Measurements from ENCODE around the gene RAB4B.

RAB4B gene

DNA sequence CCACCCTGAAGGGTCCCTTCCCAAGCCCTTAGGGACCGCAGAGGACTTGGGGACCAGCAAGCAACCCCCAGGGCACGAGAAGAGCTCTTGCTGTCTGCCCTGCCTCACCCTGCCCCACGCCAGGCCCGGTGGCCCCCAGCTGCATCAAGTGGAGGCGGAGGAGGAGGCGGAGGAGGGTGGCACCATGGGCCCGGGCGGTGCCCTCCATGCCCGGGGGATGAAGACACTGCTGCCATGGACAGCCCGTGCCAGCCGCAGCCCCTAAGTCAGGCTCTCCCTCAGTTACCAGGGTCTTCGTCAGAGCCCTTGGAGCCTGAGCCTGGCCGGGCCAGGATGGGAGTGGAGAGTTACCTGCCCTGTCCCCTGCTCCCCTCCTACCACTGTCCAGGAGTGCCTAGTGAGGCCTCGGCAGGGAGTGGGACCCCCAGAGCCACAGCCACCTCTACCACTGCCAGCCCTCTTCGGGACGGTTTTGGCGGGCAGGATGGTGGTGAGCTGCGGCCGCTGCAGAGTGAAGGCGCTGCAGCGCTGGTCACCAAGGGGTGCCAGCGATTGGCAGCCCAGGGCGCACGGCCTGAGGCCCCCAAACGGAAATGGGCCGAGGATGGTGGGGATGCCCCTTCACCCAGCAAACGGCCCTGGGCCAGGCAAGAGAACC, 22.4 kb downstream of the RAB4B start (continued):
- TF ChIP-seq, protein P1, sequence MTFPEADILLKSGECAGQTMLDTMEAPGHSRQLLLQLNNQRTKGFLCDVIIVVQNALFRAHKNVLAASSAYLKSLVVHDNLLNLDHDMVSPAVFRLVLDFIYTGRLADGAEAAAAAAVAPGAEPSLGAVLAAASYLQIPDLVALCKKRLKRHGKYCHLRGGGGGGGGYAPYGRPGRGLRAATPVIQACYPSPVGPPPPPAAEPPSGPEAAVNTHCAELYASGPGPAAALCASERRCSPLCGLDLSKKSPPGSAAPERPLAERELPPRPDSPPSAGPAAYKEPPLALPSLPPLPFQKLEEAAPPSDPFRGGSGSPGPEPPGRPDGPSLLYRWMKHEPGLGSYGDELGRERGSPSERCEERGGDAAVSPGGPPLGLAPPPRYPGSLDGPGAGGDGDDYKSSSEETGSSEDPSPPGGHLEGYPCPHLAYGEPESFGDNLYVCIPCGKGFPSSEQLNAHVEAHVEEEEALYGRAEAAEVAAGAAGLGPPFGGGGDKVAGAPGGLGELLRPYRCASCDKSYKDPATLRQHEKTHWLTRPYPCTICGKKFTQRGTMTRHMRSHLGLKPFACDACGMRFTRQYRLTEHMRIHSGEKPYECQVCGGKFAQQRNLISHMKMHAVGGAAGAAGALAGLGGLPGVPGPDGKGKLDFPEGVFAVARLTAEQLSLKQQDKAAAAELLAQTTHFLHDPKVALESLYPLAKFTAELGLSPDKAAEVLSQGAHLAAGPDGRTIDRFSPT (tag by site-specific recombination; IDR thresholded peaks at IDR 0.05) = peak; percentile 73; the same call in 1 of the 2 replicates
- TF ChIP-seq, protein P2, sequence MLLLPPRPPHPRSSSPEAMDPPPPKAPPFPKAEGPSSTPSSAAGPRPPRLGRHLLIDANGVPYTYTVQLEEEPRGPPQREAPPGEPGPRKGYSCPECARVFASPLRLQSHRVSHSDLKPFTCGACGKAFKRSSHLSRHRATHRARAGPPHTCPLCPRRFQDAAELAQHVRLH (tag by site-specific recombination; IDR thresholded peaks at IDR 0.05) = no peak
- TF ChIP-seq, protein P3, sequence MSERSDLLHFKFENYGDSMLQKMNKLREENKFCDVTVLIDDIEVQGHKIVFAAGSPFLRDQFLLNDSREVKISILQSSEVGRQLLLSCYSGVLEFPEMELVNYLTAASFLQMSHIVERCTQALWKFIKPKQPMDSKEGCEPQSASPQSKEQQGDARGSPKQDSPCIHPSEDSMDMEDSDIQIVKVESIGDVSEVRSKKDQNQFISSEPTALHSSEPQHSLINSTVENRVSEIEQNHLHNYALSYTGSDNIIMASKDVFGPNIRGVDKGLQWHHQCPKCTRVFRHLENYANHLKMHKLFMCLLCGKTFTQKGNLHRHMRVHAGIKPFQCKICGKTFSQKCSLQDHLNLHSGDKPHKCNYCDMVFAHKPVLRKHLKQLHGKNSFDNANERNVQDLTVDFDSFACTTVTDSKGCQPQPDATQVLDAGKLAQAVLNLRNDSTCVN (tag by site-specific recombination; optimal IDR thresholded peaks at IDR 0.05) = no peak
- TF ChIP-seq GLIS2 (tag by site-specific recombination; IDR thresholded peaks at IDR 0.05) (peak; percentile 13; the same call in 1 of the 2 replicates), ZBTB48 (tag by site-specific recombination; IDR thresholded peaks at IDR 0.05) (peak; percentile 97), ZNF302 (tag by site-specific recombination; IDR thresholded peaks at IDR 0.05; ENCODE audit: low read depth) (no peak), GLIS1 (tag by site-specific recombination; IDR thresholded peaks at IDR 0.05) (no peak), BCL11B (tag by site-specific recombination; IDR thresholded peaks at IDR 0.05; ENCODE audit: low read depth) (0 out of 2 replicates have a peak, but pooled peaks have one; percentile 42), MYNN (tag by site-specific recombination; IDR thresholded peaks at IDR 0.05; ENCODE audit: borderline replicate concordance) (no peak)
- TF ChIP-seq, protein P4, sequence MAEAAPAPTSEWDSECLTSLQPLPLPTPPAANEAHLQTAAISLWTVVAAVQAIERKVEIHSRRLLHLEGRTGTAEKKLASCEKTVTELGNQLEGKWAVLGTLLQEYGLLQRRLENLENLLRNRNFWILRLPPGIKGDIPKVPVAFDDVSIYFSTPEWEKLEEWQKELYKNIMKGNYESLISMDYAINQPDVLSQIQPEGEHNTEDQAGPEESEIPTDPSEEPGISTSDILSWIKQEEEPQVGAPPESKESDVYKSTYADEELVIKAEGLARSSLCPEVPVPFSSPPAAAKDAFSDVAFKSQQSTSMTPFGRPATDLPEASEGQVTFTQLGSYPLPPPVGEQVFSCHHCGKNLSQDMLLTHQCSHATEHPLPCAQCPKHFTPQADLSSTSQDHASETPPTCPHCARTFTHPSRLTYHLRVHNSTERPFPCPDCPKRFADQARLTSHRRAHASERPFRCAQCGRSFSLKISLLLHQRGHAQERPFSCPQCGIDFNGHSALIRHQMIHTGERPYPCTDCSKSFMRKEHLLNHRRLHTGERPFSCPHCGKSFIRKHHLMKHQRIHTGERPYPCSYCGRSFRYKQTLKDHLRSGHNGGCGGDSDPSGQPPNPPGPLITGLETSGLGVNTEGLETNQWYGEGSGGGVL (tag by site-specific recombination; IDR thresholded peaks at IDR 0.05) = no peak

DNA sequence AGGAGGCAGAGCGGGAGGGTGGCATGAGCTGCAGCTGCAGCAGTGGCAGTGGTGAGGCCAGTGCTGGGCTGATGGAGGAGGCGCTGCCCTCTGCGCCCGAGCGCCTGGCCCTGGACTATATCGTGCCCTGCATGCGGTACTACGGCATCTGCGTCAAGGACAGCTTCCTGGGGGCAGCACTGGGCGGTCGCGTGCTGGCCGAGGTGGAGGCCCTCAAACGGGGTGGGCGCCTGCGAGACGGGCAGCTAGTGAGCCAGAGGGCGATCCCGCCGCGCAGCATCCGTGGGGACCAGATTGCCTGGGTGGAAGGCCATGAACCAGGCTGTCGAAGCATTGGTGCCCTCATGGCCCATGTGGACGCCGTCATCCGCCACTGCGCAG, 22.9 kb downstream of the RAB4B start:
- Histone ChIP-seq H3K4me1 (ENCODE audit: control insufficient read depth, insufficient read depth, low read length) (peaks cover 65% of the 10 kb centered on the region), H3K36me3 (ENCODE audit: control insufficient read depth in 2 of 2, insufficient read depth in 1 of 2, low read length in 2 of 2) (peaks cover 35 to 52% of the 10 kb centered on the region in 2 experiments), H3K27ac (ENCODE audit: extremely low read depth, low read depth, low read length) (peak overlapping the region; percentile 46), H3K9me3 (ENCODE audit: control insufficient read depth, insufficient read depth, low read depth, low read length) (no peaks in the 10 kb centered on the region), H3K4me3 (ENCODE audit: low read depth, low read length) (no peak overlapping the region)
- POLR2A ChIA-PET = interaction anchor here (0.5 to 8.6 kb wide), 7 partner anchors 21 to 202 kb away, joined by 3 to 66 read pairs (median 5); partner anchors contain the start of genes ACTMAP, RAB4B and SNRPA
- CTCF ChIA-PET = no interaction called here
- no peak for TF ChIP-seq SETDB1 (IDR thresholded peaks at IDR 0.05; ENCODE audit: insufficient read length, low read length)
- TF ChIP-seq ZNF394 (tag by site-specific recombination; IDR thresholded peaks at IDR 0.05; ENCODE audit: borderline replicate concordance) = no peak
- no peak for TF ChIP-seq ZFP41 (tag by site-specific recombination; IDR thresholded peaks at IDR 0.05; ENCODE audit: borderline replicate concordance)
- no peak for TF ChIP-seq ZNF114 (tag by site-specific recombination; IDR thresholded peaks at IDR 0.05)
- no peak for TF ChIP-seq GLIS2 (tag by site-specific recombination; IDR thresholded peaks at IDR 0.05)
- no peak for TF ChIP-seq ZNF626 (tag by site-specific recombination; IDR thresholded peaks at IDR 0.05)
- TF ChIP-seq, protein P5, sequence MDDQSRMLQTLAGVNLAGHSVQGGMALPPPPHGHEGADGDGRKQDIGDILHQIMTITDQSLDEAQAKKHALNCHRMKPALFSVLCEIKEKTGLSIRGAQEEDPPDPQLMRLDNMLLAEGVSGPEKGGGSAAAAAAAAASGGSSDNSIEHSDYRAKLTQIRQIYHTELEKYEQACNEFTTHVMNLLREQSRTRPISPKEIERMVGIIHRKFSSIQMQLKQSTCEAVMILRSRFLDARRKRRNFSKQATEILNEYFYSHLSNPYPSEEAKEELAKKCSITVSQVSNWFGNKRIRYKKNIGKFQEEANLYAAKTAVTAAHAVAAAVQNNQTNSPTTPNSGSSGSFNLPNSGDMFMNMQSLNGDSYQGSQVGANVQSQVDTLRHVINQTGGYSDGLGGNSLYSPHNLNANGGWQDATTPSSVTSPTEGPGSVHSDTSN (CRISPR knock-in tag; IDR thresholded peaks at IDR 0.05) = no peak
- TF ChIP-seq ZNF37A (tag by site-specific recombination; IDR thresholded peaks at IDR 0.05) = no peak
- 0 out of 2 replicates have a peak, but pooled peaks have one; percentile 21 for TF ChIP-seq ZNF785 (tag by site-specific recombination; IDR thresholded peaks at IDR 0.05)
- no peak for TF ChIP-seq ZNF776 (tag by site-specific recombination; IDR thresholded peaks at IDR 0.05; ENCODE audit: borderline replicate concordance)
- TF ChIP-seq ZNF830 (tag by site-specific recombination; IDR thresholded peaks at IDR 0.05; ENCODE audit: low read depth) = no peak
- no peak for TF ChIP-seq OSR2 (tag by site-specific recombination; IDR thresholded peaks at IDR 0.05)
- TF ChIP-seq ZXDB (tag by site-specific recombination; IDR thresholded peaks at IDR 0.05) = no peak
- no peak for TF ChIP-seq ZNF777 (tag by site-specific recombination; IDR thresholded peaks at IDR 0.05; ENCODE audit: borderline replicate concordance)
- TF ChIP-seq, protein P6, sequence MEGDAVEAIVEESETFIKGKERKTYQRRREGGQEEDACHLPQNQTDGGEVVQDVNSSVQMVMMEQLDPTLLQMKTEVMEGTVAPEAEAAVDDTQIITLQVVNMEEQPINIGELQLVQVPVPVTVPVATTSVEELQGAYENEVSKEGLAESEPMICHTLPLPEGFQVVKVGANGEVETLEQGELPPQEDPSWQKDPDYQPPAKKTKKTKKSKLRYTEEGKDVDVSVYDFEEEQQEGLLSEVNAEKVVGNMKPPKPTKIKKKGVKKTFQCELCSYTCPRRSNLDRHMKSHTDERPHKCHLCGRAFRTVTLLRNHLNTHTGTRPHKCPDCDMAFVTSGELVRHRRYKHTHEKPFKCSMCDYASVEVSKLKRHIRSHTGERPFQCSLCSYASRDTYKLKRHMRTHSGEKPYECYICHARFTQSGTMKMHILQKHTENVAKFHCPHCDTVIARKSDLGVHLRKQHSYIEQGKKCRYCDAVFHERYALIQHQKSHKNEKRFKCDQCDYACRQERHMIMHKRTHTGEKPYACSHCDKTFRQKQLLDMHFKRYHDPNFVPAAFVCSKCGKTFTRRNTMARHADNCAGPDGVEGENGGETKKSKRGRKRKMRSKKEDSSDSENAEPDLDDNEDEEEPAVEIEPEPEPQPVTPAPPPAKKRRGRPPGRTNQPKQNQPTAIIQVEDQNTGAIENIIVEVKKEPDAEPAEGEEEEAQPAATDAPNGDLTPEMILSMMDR (tag by site-specific recombination; IDR thresholded peaks at IDR 0.05) = peak; percentile 29; the same call in 1 of the 2 replicates
- no peak for TF ChIP-seq GLI2 (tag by site-specific recombination; IDR thresholded peaks at IDR 0.05; ENCODE audit: borderline replicate concordance, low read depth)
